ENCODE measurements around the gene KCNMA1. TPM values are rescaled to one million over a fixed set of nuclear protein-coding genes. Genes with fewer than 3 reads are reported as not detected.

KCNMA1 gene
- total and polyA plus RNA-seq, 10 of the 15 experiments (the other 5 are each of a cell fraction or from before 2014, with no cell fraction given): 8.5 to 77.0 (median 21.3) TPM

DNA sequence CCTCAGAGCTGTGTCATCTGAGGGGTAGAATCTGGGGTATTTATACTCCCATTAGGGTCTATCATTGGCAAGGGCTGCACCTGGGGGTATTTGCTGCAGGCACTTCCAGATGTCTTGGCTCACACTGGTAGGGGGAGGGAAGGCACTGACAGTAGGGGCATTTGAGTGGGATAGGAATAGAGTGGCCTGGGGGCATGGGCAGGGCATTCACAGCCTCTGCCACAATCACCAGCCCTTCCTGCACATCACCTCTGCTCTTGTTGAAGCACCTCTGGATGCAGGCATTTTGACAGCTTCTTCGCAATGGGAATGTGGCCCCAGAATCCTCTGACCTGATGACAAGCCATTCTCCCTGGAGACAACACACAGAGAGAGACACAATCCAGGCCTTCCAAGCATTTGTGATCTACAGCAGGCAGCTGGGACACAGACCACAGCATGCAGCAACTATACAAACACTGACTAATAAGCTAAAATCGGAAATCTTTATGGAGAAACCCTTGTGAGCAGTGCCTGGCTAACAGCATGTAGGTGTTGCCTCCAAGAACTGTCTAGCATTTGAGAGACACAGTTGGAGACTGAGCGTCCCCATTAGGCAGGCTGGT, 178.5 kb downstream of the KCNMA1 start:
- ChIA-PET SMC1A (ENCODE audit: uncharacterized antibody, unreplicated experiment) (interaction anchor here (0.8 to 2.2 kb wide), 8 partner anchors 9 to 285 kb away, joined by 3 to 5 read pairs (median 4); no protein-coding TSS in a partner anchor), CTCF (interaction anchor here (0.9 to 1.7 kb wide), 8 partner anchors 23 to 285 kb away, joined by 3 to 5 read pairs (median 3); no protein-coding TSS in a partner anchor), RAD21 (ENCODE audit: unreplicated experiment) (interaction anchor here (0.8 to 3.0 kb wide), 4 partner anchors 33 to 252 kb away, joined by 3 to 12 read pairs (median 4); no protein-coding TSS in a partner anchor), POLR2A (interaction anchor here (0.5 to 1.7 kb wide), 4 partner anchors 10 to 71 kb away, joined by 3 to 4 read pairs (median 3); no protein-coding TSS in a partner anchor)
- 72% methylated on average over 3 of the region's 3 CpGs for WGBS (ENCODE audit: insufficient coverage, insufficient replicate concordance, low lambda C conversion rate, missing lambda C conversion rate)
- no peaks in the 10 kb centered on the region; the same call in 1 of the 2 replicates for H3K4me1 ChIP-seq (ENCODE audit: control insufficient read depth, insufficient read depth, low read length)
- H3K27me3 ChIP-seq (replicated peaks in 1 of 2; ENCODE audit: control insufficient read depth in 2 of 2, insufficient read depth in 2 of 2, low read length in 1 of 2): no peaks in the 10 kb centered on the region
- no peak for ATAC-seq
- no peak for DNase-seq (ENCODE audit: low read depth, low spot score)
- H3K4me2 ChIP-seq (ENCODE audit: control insufficient read depth, insufficient read depth): no peak overlapping the region
- TF ChIP-seq ZNF384 (IDR thresholded peaks at IDR 0.05; ENCODE audit: borderline replicate concordance, low read depth, low read length) (no peak), CBX5 (IDR thresholded peaks at IDR 0.05; ENCODE audit: low read depth) (no peak), ETV6 (conservative IDR thresholded peaks at IDR 0.05 in 1 of 2, IDR thresholded peaks at IDR 0.05 in 1 of 2; ENCODE audit: borderline replicate concordance in 1 of 2, low read depth in 1 of 2) (no peak), ZNF24 (IDR thresholded peaks at IDR 0.05) (no peak), GABPA (IDR thresholded peaks at IDR 0.05; ENCODE audit: low read depth) (no peak), JUND (IDR thresholded peaks at IDR 0.05; ENCODE audit: low read depth, low read length) (no peak), SREBF1 (IDR thresholded peaks at IDR 0.05; ENCODE audit: low read length) (no peak), POLR2AphosphoS2 (IDR thresholded peaks at IDR 0.05; ENCODE audit: low read depth, low read length) (no peak), MXI1 (IDR thresholded peaks at IDR 0.05; ENCODE audit: low read depth, low read length) (no peak), RUNX3 (IDR thresholded peaks at IDR 0.05; ENCODE audit: low read length) (no peak), SUPT20H (IDR thresholded peaks at IDR 0.05; ENCODE audit: borderline replicate concordance, control insufficient read depth, low read depth, low read length) (no peak)
- TF ChIP-seq, protein P1, sequence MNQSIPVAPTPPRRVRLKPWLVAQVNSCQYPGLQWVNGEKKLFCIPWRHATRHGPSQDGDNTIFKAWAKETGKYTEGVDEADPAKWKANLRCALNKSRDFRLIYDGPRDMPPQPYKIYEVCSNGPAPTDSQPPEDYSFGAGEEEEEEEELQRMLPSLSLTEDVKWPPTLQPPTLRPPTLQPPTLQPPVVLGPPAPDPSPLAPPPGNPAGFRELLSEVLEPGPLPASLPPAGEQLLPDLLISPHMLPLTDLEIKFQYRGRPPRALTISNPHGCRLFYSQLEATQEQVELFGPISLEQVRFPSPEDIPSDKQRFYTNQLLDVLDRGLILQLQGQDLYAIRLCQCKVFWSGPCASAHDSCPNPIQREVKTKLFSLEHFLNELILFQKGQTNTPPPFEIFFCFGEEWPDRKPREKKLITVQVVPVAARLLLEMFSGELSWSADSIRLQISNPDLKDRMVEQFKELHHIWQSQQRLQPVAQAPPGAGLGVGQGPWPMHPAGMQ (IDR thresholded peaks at IDR 0.05; ENCODE audit: borderline replicate concordance): no peak
- TF ChIP-seq, protein P2, sequence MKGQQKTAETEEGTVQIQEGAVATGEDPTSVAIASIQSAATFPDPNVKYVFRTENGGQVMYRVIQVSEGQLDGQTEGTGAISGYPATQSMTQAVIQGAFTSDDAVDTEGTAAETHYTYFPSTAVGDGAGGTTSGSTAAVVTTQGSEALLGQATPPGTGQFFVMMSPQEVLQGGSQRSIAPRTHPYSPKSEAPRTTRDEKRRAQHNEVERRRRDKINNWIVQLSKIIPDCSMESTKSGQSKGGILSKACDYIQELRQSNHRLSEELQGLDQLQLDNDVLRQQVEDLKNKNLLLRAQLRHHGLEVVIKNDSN (IDR thresholded peaks at IDR 0.05; ENCODE audit: borderline replicate concordance, extremely low read length, insufficient read depth, low read depth, low read length): no peak
- TF ChIP-seq, protein P3, sequence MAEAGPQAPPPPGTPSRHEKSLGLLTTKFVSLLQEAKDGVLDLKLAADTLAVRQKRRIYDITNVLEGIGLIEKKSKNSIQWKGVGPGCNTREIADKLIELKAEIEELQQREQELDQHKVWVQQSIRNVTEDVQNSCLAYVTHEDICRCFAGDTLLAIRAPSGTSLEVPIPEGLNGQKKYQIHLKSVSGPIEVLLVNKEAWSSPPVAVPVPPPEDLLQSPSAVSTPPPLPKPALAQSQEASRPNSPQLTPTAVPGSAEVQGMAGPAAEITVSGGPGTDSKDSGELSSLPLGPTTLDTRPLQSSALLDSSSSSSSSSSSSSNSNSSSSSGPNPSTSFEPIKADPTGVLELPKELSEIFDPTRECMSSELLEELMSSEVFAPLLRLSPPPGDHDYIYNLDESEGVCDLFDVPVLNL (IDR thresholded peaks at IDR 0.05; ENCODE audit: low read depth, low read length): no peak
- no peak overlapping the region for H3K9ac ChIP-seq (ENCODE audit: control insufficient read depth, insufficient read depth, low read length)
- H3K27ac ChIP-seq (ENCODE audit: control insufficient read depth, insufficient read depth): no peak overlapping the region
- in situ Hi-C loops (cut with MboI) (no loop called here), intact Hi-C loops (cut with micrococcal nuclease; ENCODE audit: unreplicated experiment) (no loop called here)
- no peak for FAIRE-seq
- no peaks in the 10 kb centered on the region for H3K79me2 ChIP-seq (ENCODE audit: control insufficient read depth, insufficient read depth, low read length)
- BruUV-seq (replicated peaks): no TSS peak
- H3K9me3 ChIP-seq (replicated peaks; ENCODE audit: control insufficient read depth, insufficient read depth, low read length): no peaks in the 10 kb centered on the region
- no peak overlapping the region for H2AFZ ChIP-seq (ENCODE audit: control insufficient read depth, low read depth, low read length)
- no peaks in the 10 kb centered on the region for H4K20me1 ChIP-seq (ENCODE audit: control insufficient read depth, insufficient read depth)
- H3K4me3 ChIP-seq: no peak overlapping the region
- no peaks in the 10 kb centered on the region for H3K36me3 ChIP-seq (ENCODE audit: control insufficient read depth in 2 of 2, insufficient read depth in 2 of 2, low read length in 1 of 2)
